ENCODE results near the gene SCYGR5.

- no peak for TF ChIP-seq POLR2A (IDR thresholded peaks at IDR 0.05; ENCODE audit: low read length)
- TF ChIP-seq GATA1 (IDR thresholded peaks at IDR 0.05; ENCODE audit: low read depth, low read length): no peak
Measured at GRCh38 chr2:227696990-227697679, 30.5 kb downstream of the SCYGR5 start.

Data from erythroblast (primary cell).